ENCODE results near the gene TIMM23B.
"Not testable (repeated sequence)": the region's sequence is repeated elsewhere in the genome, so short reads cannot be mapped to it uniquely, and the experiment has no call there.

The TIMM23B gene

DNA sequence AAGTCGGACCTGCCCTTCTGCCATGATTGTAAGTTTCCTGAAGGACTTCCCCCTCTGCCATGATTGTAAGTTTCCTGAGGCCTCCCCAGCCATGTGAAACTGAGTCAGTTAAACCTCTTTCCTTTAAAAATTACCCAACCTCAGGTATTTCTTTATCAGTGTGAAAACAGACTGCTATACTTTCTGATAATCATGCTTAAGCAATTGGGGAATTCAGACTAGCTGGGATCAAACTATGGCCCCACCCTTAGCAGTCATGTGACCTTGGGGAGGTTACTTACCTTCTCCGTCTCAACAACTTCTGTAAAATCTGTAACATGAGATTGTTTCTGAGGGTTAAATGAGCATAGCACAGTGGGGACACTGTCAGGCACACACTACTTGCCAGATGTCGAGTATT lies 45.4 kb downstream of the TIMM23B start:
- DNase-seq: not testable (repeated sequence)

- DNase-seq: not testable (repeated sequence)
Observed at GRCh38 chr10:49988376-49988775, 46.5 kb downstream of the TIMM23B start, which contains the start of gene AGAP6. AGAP6 (plus strand) TSS chr10:49988406; CDS start chr10:49988716, 310 bp downstream.

GRCh38 chr10:49995321-49995720 lies 53.5 kb downstream of the TIMM23B start:
- DNase-seq: not testable (repeated sequence)

DNA sequence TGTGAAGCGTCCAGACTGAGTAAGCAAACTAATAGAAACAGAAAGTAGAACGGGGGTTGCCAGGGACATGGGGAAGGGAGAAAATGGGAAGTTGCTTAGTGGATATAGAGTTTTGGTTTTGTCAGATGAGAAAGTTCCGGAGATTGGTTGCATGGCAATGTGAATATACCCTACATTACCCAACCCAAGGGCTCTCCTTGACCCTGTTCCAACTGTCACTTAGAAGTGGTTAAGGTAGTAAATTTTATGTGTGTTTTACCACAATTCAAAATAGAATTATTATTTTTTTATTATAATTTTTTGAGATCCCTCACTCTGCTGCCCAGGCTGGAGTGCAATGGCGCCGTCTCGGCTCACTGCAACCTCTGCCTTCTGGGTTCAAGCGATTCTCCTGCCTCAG lies 72.2 kb downstream of the TIMM23B start:
- DNase-seq: not testable (repeated sequence)

- not testable (repeated sequence) for DNase-seq
Observed at GRCh38 chr10:50015596-50016220, 73.9 kb downstream of the TIMM23B start.

- DNase-seq: not testable (repeated sequence)
Observed at GRCh38 chr10:50016926-50017325, 75.1 kb downstream of the TIMM23B start.

DNA sequence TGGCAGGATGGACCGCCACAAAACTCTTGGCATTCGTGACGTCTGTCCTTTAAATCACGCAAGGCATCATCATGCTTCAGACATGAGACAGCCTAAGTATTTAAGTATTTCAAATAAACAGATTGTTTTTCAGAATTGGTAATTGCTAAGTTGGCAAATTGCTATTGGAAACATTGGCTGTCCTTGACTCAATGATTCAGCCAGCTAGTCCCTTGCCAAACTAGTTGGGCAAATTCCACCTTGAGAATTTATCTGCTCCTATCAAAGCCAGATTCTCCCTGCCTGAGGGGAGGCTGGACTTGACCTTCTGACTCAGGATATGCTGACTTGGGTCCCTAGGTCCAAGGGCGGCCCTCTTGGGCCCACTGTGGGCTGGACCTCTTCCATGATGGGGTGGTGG lies 75.8 kb downstream of the TIMM23B start:
- not testable (repeated sequence) for DNase-seq

DNA sequence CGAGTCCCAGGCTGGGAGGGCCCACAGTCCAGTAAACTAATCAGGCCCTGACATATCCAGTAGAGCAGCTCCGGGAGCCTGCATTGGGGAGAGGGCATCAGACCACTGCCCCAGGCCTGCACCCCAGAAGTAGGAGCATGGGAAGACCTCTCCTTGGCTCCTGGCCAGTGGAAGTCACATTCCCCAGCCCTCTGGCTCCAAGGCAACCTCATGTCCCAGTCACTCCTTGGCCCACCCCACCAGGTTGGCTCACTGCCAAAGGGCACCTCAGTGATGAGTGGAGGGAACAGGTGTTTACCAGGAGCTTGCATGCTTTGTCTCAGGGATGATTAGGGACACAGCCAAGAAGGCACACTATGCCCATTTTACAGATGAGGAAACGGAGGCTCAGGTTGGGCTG lies 77.4 kb downstream of the TIMM23B start:
- not testable (repeated sequence) for DNase-seq

- not testable (repeated sequence) for DNase-seq
Observed at GRCh38 chr10:50020451-50021024, 78.7 kb downstream of the TIMM23B start.

DNA sequence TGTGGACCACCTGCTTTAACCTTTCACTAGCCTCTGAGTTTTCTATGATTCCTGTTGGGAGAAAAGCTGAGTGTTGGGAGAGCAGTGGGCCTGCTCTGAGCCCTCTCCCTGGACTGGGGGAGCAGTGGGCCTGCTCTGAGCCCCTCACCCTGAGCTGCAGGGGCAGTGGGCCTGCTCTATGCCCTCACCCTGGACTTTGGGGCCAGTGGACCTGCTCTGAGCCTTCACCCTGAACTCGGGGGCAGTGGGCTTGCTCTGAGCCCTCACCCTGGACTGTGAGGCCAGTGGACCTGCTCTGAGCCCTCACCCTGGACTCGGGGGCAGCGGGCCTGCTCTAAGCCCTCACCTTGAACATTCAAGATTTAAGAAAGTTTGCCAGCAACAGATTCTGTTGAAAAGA lies 79.8 kb downstream of the TIMM23B start:
- DNase-seq: no peak

Data from NCI-H774 (cell line).